Astrocyte of the cerebellum (primary cell): ENCODE results near the gene AMACR.

Experiments used
- DNase-seq: peaks from one replicate; pipeline ENCODE4 v3.0.0-alpha.2; 2011; ENCODE audit warnings: low read depth
- H3K4me3 ChIP-seq: 2 replicates; pipeline ENCODE4 v1.5.1; 2011; ENCODE audit warnings: mild to moderate bottlenecking, low read depth, low read length, moderate library complexity
- in situ Hi-C: cut with HindIII; loops from 2 replicates; pipeline ENCODE4 v1.10.0; 2017; ENCODE audit warnings: low sequenced_read_pairs
- TF ChIP-seq, protein P1 (sequence below): IDR thresholded peaks from 2 replicates; pipeline ENCODE4 v1.5.1; 2012; ENCODE audit warnings: low read length, low read depth, moderate library complexity, mild to moderate bottlenecking; ENCODE audit errors: missing control alignments

The AMACR gene

DNA sequence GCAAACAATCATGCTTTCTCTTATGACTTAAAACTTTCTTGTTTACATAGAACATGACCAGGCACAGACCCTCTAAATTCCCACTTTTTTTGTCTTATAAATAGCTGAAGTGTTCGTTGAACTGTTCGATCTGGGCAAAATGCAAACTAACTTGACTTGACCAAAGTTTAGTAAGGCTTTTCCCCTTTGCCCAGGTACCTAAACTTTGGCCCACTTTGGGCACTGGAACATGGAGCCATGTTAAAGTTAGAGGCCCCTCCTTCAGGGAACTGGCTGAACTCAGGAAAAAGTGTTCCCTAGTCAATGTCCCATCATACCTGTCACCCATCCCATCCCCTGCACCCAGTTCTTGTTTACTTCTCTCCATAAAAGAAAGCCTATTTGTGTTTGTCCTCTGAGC is 9.4 kb upstream of the AMACR start:
- no peak overlapping the region for H3K4me3 ChIP-seq
- TF ChIP-seq, protein P1, sequence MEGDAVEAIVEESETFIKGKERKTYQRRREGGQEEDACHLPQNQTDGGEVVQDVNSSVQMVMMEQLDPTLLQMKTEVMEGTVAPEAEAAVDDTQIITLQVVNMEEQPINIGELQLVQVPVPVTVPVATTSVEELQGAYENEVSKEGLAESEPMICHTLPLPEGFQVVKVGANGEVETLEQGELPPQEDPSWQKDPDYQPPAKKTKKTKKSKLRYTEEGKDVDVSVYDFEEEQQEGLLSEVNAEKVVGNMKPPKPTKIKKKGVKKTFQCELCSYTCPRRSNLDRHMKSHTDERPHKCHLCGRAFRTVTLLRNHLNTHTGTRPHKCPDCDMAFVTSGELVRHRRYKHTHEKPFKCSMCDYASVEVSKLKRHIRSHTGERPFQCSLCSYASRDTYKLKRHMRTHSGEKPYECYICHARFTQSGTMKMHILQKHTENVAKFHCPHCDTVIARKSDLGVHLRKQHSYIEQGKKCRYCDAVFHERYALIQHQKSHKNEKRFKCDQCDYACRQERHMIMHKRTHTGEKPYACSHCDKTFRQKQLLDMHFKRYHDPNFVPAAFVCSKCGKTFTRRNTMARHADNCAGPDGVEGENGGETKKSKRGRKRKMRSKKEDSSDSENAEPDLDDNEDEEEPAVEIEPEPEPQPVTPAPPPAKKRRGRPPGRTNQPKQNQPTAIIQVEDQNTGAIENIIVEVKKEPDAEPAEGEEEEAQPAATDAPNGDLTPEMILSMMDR = no peak
- in situ Hi-C loops = no loop called here
- no peak for DNase-seq

DNA sequence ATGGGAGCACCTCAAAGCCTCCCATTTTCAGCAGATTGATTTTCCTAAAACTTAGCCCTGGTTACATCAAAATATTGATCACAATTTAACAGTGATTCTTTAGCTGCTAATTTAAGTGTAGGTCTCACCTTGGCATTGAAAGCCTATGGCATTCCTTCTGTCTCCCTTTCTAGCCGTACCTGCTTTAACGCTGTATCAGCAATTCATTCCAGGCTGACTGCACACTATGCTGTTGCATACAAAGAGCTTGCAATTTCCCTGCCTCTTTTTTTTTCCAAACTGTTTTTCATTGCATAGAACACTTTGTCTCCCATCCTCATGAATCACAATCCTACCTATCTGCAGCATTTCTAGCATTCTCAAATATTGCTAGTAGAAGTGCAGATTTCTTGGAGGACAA is 8.9 kb upstream of the AMACR start:
- in situ Hi-C loops = no loop called here
- no peak overlapping the region for H3K4me3 ChIP-seq
- TF ChIP-seq, protein P1 = no peak
- DNase-seq = no peak

DNA sequence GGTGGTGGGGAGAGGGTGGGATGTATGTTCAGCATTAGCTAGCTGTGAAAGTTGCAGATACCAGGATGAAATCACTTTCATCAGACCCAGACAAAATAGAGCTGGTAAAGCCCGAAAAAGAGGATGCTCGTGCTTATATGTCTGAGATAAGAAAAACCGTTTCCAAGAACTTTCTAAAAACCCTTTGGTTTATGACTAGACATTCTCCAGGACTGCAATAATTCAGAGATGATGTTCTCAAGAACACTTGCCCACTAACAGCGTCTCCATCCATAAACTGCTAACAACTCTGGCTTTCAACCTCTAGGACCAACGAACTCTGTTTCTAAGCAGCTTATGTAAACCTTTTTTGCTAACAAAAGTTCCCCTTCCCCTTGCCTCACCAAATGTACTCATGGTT is 8.4 kb upstream of the AMACR start:
- TF ChIP-seq, protein P1 = no peak
- in situ Hi-C loops = no loop called here
- H3K4me3 ChIP-seq = no peak overlapping the region
- DNase-seq = no peak

DNA sequence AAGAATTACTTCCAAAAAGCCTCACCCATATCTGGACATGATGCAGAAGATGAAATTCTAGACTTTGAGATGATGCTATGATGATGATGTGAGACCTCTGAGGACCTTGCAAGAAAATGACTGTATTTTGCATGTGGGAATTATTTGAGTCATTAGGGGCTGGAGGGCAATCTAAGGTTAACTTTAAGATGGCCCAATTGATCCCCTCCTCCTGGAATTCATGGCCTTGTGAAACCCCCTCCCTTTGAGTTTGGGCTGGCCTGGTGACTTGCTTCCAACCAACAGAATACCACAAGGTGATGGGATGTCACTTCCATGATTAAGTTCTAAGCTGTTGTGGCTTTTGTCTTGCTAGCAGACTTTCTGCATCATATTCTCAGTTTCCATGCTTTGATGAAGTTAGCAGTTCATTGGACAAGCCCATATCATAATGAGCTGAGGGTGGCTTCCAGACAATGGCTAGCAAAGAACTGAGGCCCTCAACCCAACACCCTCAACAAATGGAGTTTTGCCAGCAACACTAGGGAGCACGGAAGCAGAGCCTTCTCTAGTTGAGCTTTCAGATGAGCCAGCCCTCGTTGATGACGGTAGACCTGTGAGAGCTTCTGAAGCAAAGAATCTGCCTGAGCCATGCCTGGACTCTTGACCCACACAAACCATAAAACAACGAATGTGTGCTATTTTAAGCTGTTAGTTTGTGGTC is 7.4 kb upstream of the AMACR start:
- in situ Hi-C loops = no loop called here
- TF ChIP-seq, protein P1 = no peak
- DNase-seq = no peak
- H3K4me3 ChIP-seq = no peak overlapping the region

DNA sequence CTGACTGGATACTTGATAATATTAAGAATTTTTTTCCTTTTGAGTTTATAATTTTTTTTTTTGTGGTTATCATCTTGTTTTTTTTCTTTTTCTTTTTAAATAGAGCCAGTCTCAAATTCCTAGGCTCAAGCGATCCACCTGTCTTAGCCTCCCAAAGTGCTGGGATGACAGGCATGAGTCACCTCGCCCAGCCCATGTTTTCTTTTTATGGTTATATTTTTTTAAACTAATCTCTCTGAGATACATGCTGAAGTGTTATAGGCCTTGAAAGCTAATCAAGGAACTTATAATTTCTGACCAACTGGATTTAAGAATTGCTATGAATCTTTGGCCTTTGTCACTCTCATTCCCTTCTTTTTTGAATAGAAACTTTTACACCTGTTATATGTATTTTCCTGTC is 6.8 kb upstream of the AMACR start:
- DNase-seq = no peak
- TF ChIP-seq, protein P1 = no peak
- in situ Hi-C loops = no loop called here
- no peak overlapping the region for H3K4me3 ChIP-seq

DNA sequence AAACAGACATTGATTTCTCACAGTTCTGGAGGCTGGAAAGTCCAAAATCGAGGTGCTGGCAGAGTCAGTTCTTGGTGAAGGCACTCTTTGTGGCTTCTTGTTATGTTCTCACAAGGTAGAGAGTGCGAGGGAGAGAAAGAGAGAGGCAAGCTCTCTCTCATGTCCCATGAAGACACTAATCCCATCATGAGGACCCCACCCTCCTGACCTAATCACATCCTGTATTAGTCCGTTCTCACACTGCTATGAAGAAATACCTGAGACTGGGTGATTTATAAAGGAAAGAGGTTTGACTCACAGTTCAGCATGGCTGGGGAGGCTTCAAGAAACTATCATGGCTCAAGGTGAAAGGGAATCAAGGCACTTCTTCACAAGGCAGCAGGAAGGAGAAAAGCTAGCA is 5.7 kb upstream of the AMACR start:
- TF ChIP-seq, protein P1 = no peak
- no peak overlapping the region for H3K4me3 ChIP-seq
- in situ Hi-C loops = no loop called here

More for the DNA sequence above, 5.7 kb upstream of the AMACR start:
- no peak for DNase-seq
